IPS-15b (cell line): ENCODE results near the gene TMEM208.

ENCODE experiments used
- H3K27me3 ChIP-seq: one replicate; pipeline ENCODE4 v1.6.1; 2013; ENCODE audit warnings: low read length; ENCODE audit not compliant: control insufficient read depth, insufficient read depth
- H3K36me3 ChIP-seq: one replicate; pipeline ENCODE4 v1.6.1; 2013; ENCODE audit warnings: low read length; ENCODE audit not compliant: control insufficient read depth, insufficient read depth
- H3K4me1 ChIP-seq: one replicate; pipeline ENCODE4 v1.6.1; 2013; ENCODE audit warnings: mild to moderate bottlenecking, low read length; ENCODE audit not compliant: control insufficient read depth, insufficient read depth
- H3K4me3 ChIP-seq: one replicate; pipeline ENCODE4 v1.5.1; 2013; ENCODE audit warnings: low read depth, low read length
- H3K9ac ChIP-seq: one replicate; pipeline ENCODE4 v1.6.1; 2013; ENCODE audit warnings: low read depth, mild to moderate bottlenecking, low read length
- H3K9me3 ChIP-seq: one replicate; pipeline ENCODE4 v1.6.1; 2013; ENCODE audit warnings: mild to moderate bottlenecking, low read length; ENCODE audit not compliant: control insufficient read depth, insufficient read depth

The TMEM208 gene

GRCh38 chr16:67202956-67203493 lies 23.9 kb upstream of the TMEM208 start:
- Histone ChIP-seq H3K27me3 (no peaks in the 10 kb centered on the region), H3K9ac (no peak overlapping the region), H3K4me1 (peaks cover 6% of the 10 kb centered on the region), H3K36me3 (peaks cover 15% of the 10 kb centered on the region), H3K9me3 (no peaks in the 10 kb centered on the region), H3K4me3 (no peak overlapping the region)

- Histone ChIP-seq H3K9ac (no peak overlapping the region), H3K36me3 (peaks cover 11% of the 10 kb centered on the region), H3K27me3 (no peaks in the 10 kb centered on the region), H3K4me3 (no peak overlapping the region), H3K9me3 (no peaks in the 10 kb centered on the region), H3K4me1 (peaks cover 4% of the 10 kb centered on the region)
Observed at GRCh38 chr16:67204076-67204475, 22.9 kb upstream of the TMEM208 start.

GRCh38 chr16:67206129-67206837 lies 20.6 kb upstream of the TMEM208 start:
- peak overlapping the region; percentile 24 for H3K9ac ChIP-seq
- no peaks in the 10 kb centered on the region for H3K9me3 ChIP-seq
- peaks cover 2% of the 10 kb centered on the region for H3K4me1 ChIP-seq
- H3K4me3 ChIP-seq: no peak overlapping the region
- H3K27me3 ChIP-seq: no peaks in the 10 kb centered on the region
- H3K36me3 ChIP-seq: peaks cover 11% of the 10 kb centered on the region

- Histone ChIP-seq H3K9ac (peak overlapping the region; percentile 24), H3K4me3 (no peak overlapping the region), H3K36me3 (peaks cover 11% of the 10 kb centered on the region), H3K27me3 (peaks cover under 1% of the 10 kb centered on the region), H3K9me3 (no peaks in the 10 kb centered on the region), H3K4me1 (peaks cover 2% of the 10 kb centered on the region)
Observed at GRCh38 chr16:67206838-67207248, 20.1 kb upstream of the TMEM208 start.

- Histone ChIP-seq H3K27me3 (peaks cover 3% of the 10 kb centered on the region), H3K4me3 (no peak overlapping the region), H3K36me3 (peaks cover 8% of the 10 kb centered on the region), H3K4me1 (peaks cover 2% of the 10 kb centered on the region), H3K9me3 (no peaks in the 10 kb centered on the region), H3K9ac (peak overlapping the region; percentile 24)
Observed at GRCh38 chr16:67207249-67208091, 19.5 kb upstream of the TMEM208 start.

GRCh38 chr16:67208154-67208896 lies 18.6 kb upstream of the TMEM208 start:
- peaks cover 2% of the 10 kb centered on the region for H3K4me1 ChIP-seq
- H3K36me3 ChIP-seq: peaks cover 4% of the 10 kb centered on the region
- peaks cover 3% of the 10 kb centered on the region for H3K27me3 ChIP-seq
- no peak overlapping the region for H3K4me3 ChIP-seq
- no peak overlapping the region for H3K9ac ChIP-seq
- H3K9me3 ChIP-seq: no peaks in the 10 kb centered on the region

- Histone ChIP-seq H3K4me3 (no peak overlapping the region), H3K9me3 (no peaks in the 10 kb centered on the region), H3K36me3 (no peaks in the 10 kb centered on the region), H3K4me1 (peaks cover 2% of the 10 kb centered on the region), H3K9ac (no peak overlapping the region), H3K27me3 (peaks cover 3% of the 10 kb centered on the region)
Observed at GRCh38 chr16:67209565-67209964, 17.4 kb upstream of the TMEM208 start.

DNA sequence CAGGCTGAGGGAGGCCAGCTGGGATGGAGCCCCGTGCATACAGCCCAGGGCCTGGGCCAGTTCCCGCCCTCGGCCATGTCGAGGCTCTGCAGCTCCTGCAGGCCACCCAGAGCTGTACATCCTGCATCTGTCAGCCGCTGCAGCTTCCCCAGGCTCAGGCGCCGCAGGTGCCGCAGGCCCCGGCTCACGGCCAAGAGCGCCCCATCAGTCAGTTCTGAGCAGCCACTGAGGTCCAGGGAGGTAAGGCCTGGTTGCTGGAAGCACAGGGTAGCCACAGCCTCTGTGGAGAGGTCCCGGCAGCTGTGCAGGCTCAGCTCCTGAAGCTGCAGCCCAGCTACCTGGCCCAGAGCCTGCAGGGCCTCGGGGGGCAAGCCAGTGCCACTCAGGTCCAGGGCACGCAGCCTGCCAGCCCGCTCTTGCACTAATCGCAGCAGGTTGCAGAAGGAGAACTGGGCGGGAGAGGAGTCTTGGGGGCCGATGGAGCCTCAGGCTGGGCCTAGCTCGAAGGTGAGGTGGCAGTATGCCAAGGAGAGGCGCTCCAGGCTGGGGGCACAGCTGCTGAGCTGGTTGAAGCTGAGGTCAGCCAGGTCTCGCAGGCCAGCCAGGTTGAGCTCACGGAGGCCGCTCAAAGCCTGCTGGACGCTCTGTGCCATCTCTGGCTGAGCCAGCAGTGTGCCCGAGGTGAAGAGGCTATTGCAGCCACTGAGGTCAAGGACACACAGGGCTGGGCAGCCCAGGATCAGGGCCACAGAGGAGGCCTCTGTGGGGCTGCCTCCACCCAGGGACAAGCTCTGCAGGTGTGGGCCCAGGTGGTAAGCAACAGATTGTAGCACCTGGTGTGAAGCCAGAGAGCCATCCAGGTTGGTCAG lies 16.6 kb upstream of the TMEM208 start:
- Histone ChIP-seq H3K9me3 (no peaks in the 10 kb centered on the region), H3K4me3 (no peak overlapping the region), H3K9ac (no peak overlapping the region), H3K4me1 (peaks cover 2% of the 10 kb centered on the region), H3K27me3 (peaks cover 3% of the 10 kb centered on the region), H3K36me3 (no peaks in the 10 kb centered on the region)

DNA sequence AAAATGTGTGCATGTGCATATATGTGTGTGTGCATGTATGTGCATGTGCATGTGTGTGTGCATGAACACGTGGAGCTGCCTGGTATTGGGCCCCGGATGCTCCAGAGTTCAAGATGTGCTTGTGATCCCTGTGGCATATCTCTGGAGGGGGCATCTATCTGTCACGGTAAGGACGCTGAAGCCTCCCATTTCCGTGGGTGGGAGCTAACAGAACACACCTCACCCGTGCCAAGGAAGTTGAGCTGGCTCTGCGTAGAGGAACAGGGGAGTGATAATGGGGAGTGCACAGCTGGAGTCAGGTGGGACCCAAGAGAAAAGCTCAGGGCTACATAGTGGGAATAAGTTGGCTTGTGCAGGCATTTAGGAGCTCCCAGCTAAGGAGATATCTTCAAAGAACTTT lies 15.3 kb upstream of the TMEM208 start:
- Histone ChIP-seq H3K4me1 (peaks cover 2% of the 10 kb centered on the region), H3K9ac (no peak overlapping the region)

GRCh38 chr16:67212766-67213165 lies 14.2 kb upstream of the TMEM208 start:
- Histone ChIP-seq H3K9ac (no peak overlapping the region), H3K4me3 (no peak overlapping the region), H3K9me3 (no peaks in the 10 kb centered on the region)

More for the DNA sequence above, 15.3 kb upstream of the TMEM208 start:
- H3K36me3 ChIP-seq: no peaks in the 10 kb centered on the region
- peaks cover 7% of the 10 kb centered on the region for H3K27me3 ChIP-seq
- H3K9me3 ChIP-seq: no peaks in the 10 kb centered on the region
- H3K4me3 ChIP-seq: no peak overlapping the region

More at GRCh38 chr16:67212766-67213165, 14.2 kb upstream of the TMEM208 start:
- no peaks in the 10 kb centered on the region for H3K4me1 ChIP-seq
- peaks cover 7% of the 10 kb centered on the region for H3K27me3 ChIP-seq
- no peaks in the 10 kb centered on the region for H3K36me3 ChIP-seq
